ENCODE measurements around the gene ZNF436. TPM values are rescaled to one million over a fixed set of nuclear protein-coding genes. Genes with fewer than 3 reads are reported as not detected.

ZNF436 gene
- total and polyA plus RNA-seq, 2 of the 8 experiments (the other 6 are each of a cell fraction or from before 2014, with no cell fraction given) = 0.65 to 1.8 TPM

- TF ChIP-seq CHD7 (IDR thresholded peaks at IDR 0.05; ENCODE audit: insufficient replicate concordance, low read length) = no peak
- no peak for TF ChIP-seq GTF2F1 (IDR thresholded peaks at IDR 0.05; ENCODE audit: borderline replicate concordance, low read depth, low read length)
- no peak for TF ChIP-seq CBX5 (IDR thresholded peaks at IDR 0.05; ENCODE audit: low read depth, low read length)
- TF ChIP-seq SP2 (IDR thresholded peaks at IDR 0.05; ENCODE audit: low read length) = no peak
Observed at GRCh38 chr1:23407016-23407630, 37.5 kb upstream of the ZNF436 start (continued).
